PC-3 (cell line): ENCODE data around the gene FBXL5.

Experiments
- CTCF ChIP-seq: fragments of 300-600 bp; sonication (generic); conservative IDR thresholded peaks from 2 replicates; pipeline ENCODE4 v1.5.1; 2017; ENCODE audit warnings: antibody characterized with exemption, low read depth, mild to moderate bottlenecking, low read length
- EZH2 ChIP-seq: fragments of 300-600 bp; sonication (generic); IDR thresholded peaks from one replicate; pipeline ENCODE4 v1.6.1; 2017; ENCODE audit warnings: antibody characterized with exemption, mild to moderate bottlenecking, low read length; ENCODE audit not compliant: unreplicated experiment
- EZH2phosphoT487 ChIP-seq: fragments of 300-600 bp; sonication (generic); IDR thresholded peaks from 2 replicates; pipeline ENCODE4 v1.6.1; 2018; ENCODE audit warnings: mild to moderate bottlenecking, antibody characterized with exemption, low read length, borderline replicate concordance

DNA sequence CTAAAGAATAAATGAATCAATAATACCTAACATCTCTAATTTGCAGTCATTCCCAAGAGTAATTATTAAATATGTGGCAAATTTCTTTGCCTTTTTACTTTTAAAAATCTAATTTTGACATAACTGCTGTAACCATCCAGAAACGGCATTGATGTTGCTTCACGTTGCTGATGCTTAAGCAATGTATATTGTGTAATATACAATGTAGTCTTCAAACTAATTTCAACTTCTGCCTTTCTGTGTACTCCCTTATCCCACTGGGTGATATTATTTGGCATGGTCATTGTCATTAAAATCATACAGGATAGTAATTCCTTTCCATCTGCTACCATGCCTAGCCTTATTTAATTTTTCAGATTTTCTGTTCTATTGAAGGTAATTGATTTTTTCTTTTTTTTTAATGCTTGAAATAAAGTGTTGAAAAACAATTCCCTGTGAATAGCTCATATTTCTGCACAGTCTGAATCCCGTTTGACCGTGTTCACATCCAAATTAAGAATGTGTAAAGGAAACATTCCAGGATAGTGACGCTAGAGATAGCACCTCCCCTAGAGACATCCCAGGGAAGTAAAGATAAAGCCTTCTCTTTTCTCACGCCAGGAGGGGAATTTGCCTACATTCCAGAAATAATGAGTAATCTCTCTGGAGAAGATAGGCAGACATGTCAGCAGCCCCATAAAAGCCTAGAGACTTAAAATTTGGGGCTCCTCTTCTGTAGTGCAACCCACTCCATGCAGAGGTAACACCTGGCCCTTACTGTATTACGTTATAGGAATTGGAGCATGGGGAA, 35.1 kb upstream of the FBXL5 start:
- TF ChIP-seq CTCF: no peak
- no peak for TF ChIP-seq EZH2phosphoT487
- TF ChIP-seq EZH2: no peak
